Raji (cell line): Measurements from ENCODE around the gene PSMD12.
A peak's percentile ranks its signal among the peaks of the same experiment; 100 is the strongest.

Experiments
- POLR2A ChIP-seq: IDR thresholded peaks from 2 replicates; pipeline ENCODE4 v1.6.1; 2011; ENCODE audit warnings: low read depth, low read length, control low read depth; ENCODE audit not compliant: insufficient read depth

The PSMD12 gene

GRCh38 chr17:67366193-67367157 lies at the start of gene PSMD12:
Gene PSMD12 (minus strand): TSS chr17:67366577. CDS start chr17:67366519, 58 bp downstream.
- TF ChIP-seq POLR2A: peak; percentile 94

DNA sequence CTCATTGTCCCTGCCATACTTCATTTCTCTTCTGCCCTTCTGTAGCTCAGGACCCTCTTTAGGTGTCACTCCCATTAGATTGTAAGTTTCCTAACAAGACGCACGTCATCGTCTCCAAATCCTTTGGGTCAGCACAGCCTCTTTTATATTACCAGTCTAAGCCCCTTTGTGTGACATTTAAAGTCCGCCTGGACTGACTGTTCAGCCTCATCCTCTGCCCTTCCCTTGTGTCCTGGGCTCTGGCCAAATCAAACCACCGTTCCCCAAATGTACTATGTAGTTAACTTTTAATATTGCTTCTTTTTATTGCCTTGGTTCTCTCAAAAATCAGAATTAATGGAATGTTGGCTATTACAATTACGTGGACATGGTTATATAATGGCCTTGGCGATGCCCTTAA lies 48.9 kb upstream of the PSMD12 start:
- no peak for TF ChIP-seq POLR2A

DNA sequence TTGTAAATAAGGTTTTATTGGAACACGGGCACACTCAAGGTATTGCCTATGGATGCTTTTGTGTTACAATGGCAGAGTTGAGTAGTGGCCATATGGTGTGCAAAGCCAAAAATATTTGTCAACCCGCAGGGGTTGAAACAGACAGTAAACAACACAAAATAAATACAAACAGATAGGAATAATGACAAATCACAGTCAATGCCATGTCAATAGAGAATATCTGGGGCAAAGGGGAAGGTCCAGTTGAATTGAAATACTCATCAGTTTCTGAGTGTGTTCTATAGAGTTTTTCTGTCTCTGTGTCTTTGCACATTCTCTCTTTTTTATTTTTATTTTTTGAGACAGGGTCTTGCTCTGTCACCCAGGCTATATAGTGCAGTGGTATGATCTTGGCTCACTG lies 48.2 kb upstream of the PSMD12 start:
- TF ChIP-seq POLR2A: no peak

GRCh38 chr17:67414130-67414529 lies 47.8 kb upstream of the PSMD12 start:
- TF ChIP-seq POLR2A: no peak

DNA sequence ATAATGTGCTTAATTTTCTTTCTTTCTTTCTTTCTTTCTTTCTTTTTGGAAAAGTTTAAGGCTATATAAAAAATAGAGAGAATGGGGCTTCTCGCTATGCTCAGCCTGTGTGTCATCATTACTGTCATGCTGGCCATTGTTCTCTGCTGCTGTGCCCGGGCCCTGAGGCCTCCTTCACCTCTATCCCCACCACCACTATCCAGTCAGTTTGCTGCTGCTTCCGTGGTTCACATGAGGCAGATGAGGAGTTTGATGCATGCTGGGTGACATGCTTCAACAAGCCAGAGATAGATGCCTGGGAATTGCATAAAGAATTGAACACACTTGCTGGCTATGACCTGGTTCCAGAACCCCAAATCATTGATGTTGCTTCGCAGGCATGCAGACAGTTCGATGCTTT lies 47.0 kb upstream of the PSMD12 start:
- TF ChIP-seq POLR2A: no peak

DNA sequence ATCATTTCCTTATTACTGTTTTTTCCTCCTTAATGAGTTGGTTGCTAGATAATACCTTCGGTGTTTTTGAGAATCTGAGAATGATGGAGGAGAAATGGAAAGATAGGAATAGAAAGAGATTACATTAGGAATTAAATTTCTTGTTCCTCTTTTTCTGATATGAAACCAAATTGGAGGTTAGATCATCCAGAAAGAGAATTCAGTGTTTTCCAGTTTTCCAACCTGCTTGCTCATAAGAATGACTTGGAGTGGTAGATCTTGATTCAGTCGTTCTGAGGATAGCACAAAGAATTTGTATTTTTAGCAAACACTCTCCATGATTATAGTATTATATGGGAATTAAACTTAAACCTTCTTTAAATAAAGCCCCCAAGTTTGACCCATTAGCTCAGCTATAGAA lies 46.6 kb upstream of the PSMD12 start:
- no peak for TF ChIP-seq POLR2A

GRCh38 chr17:67412032-67412431 lies 45.7 kb upstream of the PSMD12 start:
- no peak for TF ChIP-seq POLR2A

DNA sequence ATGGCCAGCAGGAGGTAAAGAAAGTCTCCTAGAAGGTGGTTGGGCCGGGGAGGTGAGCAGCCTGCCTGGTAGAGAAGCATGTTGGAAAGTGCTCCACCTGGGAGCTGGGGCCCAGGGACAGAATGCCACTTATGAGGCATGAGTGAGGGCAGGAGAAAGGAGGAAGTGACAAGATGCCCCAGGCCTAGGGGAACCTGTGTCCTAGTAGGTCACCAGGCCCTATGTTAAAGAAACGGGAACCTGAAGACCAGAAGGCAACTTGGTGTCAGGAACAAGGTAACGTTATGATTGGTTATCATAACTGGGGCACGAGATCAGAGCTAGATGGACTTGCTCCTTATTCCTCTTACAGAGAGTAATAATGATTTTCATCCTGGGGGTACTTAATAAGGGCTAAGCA lies 45.0 kb upstream of the PSMD12 start:
- TF ChIP-seq POLR2A: no peak

DNA sequence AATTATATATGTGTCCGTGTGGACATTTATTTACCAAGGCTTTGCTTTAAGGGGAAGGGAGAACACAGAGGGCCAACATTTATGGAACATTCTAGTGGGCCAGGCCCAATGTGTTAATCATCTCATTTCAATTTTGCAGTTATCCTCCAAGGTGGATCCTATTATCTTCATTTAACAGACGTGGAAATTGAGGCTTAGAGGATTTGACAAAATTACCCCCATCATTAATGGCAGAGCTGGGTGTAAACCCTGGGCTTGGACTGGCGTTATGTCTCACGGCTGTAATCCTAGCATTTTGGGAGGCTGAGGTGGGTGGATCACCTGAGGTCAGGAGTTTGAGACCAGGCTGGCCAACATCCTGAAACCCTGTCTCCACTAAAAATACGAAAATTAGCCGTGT lies 37.1 kb upstream of the PSMD12 start:
- TF ChIP-seq POLR2A: no peak

- TF ChIP-seq POLR2A: no peak
Observed at GRCh38 chr17:67403065-67403464, 36.7 kb upstream of the PSMD12 start.

DNA sequence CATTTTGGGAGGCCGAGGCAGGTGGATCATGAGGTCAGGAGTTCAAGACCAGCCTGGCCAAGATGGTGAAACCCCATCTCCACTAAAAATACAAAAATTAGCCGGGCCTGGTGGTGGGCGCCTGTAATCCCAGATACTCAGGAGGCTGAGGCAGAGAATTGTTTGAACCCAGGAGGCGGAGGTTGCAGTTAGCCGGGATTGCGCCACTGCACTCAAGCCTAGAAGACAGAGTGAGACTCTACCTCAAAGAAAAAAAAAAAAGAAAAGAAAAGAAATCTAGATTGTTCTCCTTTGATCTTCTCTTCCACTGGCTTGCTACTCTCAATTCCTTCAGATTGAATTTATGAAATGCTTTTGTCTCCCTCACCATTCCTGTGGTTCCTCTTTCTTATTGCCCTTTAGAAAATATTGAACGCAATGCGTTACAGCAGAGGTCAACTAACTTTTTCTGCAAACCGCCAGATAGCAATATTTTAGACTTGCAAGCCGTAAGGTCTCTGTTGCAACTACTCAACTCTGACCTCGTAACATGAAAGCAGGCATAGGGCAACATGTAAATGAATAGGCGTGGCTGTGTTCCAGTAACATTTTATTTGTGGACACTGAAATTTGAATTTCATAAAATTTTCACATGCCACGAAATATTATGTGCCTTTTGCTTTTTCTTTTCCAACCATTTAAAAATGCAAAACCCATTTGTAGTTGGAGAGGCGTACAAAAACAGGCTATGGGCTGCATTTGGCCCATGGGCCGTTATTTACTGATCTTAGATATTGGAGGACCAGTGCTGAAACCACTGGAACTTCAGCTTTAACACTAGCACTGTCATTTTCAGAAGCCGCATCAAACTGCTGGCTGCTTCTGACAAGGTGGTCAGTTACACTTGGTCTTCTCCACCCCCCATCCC lies 35.5 kb upstream of the PSMD12 start:
- no peak for TF ChIP-seq POLR2A

DNA sequence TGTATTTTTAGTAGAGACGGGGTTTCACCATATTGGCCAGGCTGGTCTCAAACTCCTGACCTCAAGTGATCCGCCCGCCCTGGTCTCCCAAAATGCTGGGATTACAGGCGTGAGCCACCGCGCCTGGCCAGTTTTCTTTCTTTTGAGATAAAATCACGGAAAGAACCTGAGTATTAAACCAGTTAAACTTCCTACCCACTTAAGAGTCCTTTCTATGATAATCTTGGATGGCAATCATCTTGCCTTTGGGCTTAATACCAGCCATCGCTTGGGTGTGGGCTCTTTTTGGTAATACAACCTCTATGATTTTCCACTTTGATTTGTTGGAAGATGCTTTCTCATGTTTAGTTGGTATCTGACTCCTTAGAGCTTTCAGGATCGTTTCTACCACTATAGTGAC lies 34.7 kb upstream of the PSMD12 start:
- TF ChIP-seq POLR2A: no peak

DNA sequence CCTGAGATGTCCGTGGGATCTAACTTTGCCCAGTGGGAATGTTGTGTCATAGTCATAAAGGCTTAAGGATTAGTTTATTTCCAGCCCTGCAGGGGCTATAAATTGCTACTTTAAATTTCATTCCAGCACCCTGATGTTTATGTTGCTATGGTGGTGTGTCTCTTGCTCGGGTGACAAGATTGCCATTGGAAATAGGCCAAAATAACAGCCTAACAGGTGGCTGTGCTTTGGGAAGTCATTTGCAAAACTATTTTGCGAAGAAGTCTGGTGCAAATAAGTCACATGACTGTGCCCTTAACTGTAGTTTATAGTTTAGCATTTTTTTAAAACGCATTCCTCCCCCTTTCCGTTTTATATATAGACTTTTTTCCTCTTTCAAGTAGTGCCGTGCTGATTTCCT lies 33.8 kb upstream of the PSMD12 start:
- TF ChIP-seq POLR2A: no peak

DNA sequence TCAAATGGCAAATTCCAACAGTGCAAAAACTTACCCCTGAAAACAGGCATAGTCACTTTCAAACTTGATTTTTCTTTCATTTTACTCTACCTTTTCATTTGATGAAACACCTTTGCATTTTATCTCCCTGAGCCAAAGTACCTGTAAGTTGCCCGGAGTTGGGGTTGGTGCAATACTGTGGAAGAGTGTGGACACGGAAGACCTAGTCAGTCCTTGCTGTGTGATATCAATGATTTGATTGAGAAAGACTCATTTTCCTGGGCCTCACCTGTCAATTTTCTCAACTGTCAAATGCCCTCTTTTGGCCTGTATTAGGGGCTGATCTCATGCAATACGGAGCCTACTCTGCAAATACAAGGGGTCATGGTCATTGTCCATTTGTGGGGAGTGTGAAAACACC lies 33.3 kb upstream of the PSMD12 start:
- TF ChIP-seq POLR2A: no peak

DNA sequence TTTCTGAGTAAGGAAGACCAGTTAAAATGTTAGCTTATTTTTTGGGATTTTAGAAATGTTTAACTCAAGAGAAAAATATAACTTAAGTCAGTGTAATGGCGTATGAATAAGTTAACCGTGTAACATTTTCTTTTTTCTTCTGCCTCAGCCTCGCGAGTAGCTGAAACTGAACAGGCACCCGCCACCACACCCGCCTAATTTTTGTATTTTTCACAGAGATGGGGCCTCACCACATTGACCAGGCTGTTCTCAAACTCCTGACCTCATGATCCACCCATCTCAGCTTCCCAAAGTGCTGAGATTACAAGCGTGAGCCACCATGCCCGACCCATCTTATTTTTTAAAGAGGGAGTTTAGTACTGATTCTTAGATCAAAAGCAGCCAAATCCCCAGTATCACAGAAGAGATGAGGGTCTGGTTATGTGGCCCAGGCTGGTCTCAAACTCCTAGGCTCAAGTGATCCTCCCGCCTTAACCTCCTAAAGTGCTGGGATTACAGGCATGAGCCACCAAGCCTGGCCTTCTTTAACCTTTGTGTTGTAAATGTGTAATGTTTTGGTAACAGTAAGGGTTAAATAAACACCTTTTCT lies 27.5 kb upstream of the PSMD12 start:
- no peak for TF ChIP-seq POLR2A
